Stomach (tissue), 4 donors: ENCODE measurements around the gene GET3.

Experiments
- EP300 ChIP-seq: sonication (generic); formaldehyde crosslinking; IDR thresholded peaks from one replicate; pipeline ENCODE4 v1.6.1; 2017; ENCODE audit warnings: antibody characterized with exemption
- POLR2A ChIP-seq, 4 donors: fragments of 450-650 bp; IDR thresholded peaks; one replicate each; pipeline ENCODE4 v1.6.1; 2016; ENCODE audit warnings: antibody characterized with exemption in 4 of 4, control low read depth in 2 of 4, mild to moderate bottlenecking in 1 of 4, moderate library complexity in 1 of 4
- POLR2AphosphoS5 ChIP-seq, 3 donors: sonication (generic); formaldehyde crosslinking; IDR thresholded peaks; one replicate each; pipeline ENCODE4 v1.6.1; 2016; ENCODE audit warnings: antibody characterized with exemption in 3 of 3
- TF ChIP-seq, protein P1 (sequence below), 7 experiments: fragments of 450-650 bp in 4 of 7; fragments of 200-600 bp in 3 of 7; sonication (generic) in 3 of 7; IDR thresholded peaks; one replicate each; pipeline ENCODE4 v1.5.1; 2016 to 2019; ENCODE audit warnings: antibody characterized with exemption in 7 of 7, control low read depth in 2 of 7, mild to moderate bottlenecking in 1 of 7

DNA sequence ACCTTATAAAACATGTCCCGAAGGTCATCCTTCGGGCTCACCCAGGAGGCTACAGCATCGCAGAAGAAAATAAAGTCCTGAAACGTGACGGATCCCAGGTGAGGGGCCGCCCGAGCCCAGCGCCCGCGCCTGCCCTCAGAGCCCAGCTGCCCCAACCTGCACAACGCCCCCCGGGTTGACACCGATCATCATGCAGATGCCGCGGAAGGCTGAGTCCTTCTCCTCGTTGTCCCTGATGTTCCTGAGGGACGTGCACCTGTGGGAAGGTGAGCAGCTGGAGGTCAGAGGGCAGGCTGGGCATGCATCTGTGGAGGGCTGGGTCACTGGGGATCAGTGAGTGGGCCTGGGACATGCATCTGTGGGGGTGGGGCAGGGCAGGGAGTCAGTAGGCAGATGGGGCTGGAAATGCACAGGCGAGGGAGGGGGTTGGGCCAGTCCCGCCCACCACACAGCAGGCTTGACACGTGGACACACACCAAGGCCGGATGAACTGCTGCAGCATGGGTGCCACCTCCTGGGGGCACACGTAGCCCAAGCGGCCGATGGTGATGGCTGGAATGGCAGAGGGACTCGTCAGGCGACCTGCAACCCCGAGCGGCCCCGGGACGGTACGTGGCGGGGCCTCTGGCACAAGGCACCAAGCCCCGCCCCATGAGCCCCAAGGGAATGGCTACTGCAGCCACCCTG, 35.6 kb upstream of the GET3 start:
- TF ChIP-seq, protein P1, sequence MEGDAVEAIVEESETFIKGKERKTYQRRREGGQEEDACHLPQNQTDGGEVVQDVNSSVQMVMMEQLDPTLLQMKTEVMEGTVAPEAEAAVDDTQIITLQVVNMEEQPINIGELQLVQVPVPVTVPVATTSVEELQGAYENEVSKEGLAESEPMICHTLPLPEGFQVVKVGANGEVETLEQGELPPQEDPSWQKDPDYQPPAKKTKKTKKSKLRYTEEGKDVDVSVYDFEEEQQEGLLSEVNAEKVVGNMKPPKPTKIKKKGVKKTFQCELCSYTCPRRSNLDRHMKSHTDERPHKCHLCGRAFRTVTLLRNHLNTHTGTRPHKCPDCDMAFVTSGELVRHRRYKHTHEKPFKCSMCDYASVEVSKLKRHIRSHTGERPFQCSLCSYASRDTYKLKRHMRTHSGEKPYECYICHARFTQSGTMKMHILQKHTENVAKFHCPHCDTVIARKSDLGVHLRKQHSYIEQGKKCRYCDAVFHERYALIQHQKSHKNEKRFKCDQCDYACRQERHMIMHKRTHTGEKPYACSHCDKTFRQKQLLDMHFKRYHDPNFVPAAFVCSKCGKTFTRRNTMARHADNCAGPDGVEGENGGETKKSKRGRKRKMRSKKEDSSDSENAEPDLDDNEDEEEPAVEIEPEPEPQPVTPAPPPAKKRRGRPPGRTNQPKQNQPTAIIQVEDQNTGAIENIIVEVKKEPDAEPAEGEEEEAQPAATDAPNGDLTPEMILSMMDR (IDR thresholded peaks at IDR 0.05) = no peak
- TF ChIP-seq POLR2A (IDR thresholded peaks at IDR 0.05) = no peak
- no peak for TF ChIP-seq EP300
- no peak for TF ChIP-seq POLR2AphosphoS5 (IDR thresholded peaks at IDR 0.05)
